NCI-H1436 (cell line): ENCODE data around the gene EVI5.
"Not testable (repeated sequence)": the region's sequence is repeated elsewhere in the genome, so short reads cannot be mapped to it uniquely, and the experiment has no call there.

Experiments
- DNase-seq: peaks from one replicate; lab custom pipeline; 2025; lab: John Stamatoyannopoulos, UW

Gene EVI5

GRCh38 chr1:92748138-92748537, 36.8 kb downstream of the EVI5 start:
- no peak for DNase-seq

DNA sequence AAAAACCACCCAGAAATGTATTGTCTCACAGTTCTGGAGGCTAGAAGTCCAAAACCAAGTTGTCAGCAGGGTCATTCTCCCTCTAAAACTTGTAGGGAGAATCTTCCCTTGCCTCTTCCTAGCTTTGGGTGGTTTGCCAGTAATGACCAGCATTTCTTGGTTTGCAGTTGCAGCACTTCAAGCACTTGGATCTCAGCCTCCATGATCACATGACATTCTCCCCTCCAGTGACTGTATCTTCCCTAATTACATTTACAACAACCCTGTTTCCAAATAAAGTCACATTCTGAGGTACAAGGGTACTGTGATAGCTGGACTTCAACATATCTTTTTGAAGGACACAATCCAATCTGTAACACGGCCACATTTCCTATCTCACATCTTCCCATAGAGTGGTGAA, 37.2 kb downstream of the EVI5 start:
- DNase-seq, result no peak

DNA sequence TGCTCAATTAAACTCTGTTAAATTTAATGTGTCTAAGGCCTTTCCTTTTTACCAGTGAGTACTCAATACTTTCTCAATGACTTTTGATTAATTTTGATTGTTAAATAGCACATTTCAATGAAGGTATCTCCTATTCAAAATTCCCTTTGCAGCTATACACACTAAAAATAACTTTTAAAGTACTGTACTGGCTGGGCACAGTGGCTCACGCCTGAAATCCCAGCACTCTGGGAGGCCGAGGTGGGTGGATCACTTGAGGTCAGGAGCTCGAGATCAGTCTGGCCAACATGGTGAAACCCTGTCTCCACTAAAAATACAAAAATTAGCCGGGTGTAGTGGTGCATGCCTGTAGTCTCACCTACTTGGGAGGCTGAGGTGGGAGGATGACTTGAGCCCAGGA, 38.7 kb downstream of the EVI5 start:
- not testable (repeated sequence) for DNase-seq

- DNase-seq, result no peak
These were observed 41.7 kb downstream of the EVI5 start for GRCh38 chr1:92743221-92743620.

GRCh38 chr1:92739669-92740524, 45.0 kb downstream of the EVI5 start:
- no peak for DNase-seq

- DNase-seq, result no peak
These were observed 48.5 kb downstream of the EVI5 start for GRCh38 chr1:92736395-92736794.

GRCh38 chr1:92730476-92730875, 54.4 kb downstream of the EVI5 start:
- DNase-seq, result no peak

DNA sequence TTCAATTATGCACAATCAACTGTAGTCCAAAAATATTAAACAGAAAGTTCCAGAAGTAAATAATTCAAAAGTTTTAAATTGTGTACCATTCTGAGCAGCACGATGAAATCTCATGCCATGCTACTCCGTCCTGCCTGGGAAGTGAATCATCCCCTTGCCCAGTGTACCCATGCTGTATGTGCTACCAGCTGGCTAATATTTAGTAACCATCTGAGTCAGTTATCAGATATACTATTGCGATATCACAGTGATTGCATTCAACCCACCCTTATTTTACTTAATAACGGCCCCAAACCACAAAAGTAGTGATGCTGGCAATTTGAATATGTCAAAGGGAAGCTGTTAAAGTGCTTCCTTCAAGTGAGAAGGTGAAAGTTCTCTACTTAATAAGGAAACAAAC, 56.2 kb downstream of the EVI5 start:
- no peak for DNase-seq

DNA sequence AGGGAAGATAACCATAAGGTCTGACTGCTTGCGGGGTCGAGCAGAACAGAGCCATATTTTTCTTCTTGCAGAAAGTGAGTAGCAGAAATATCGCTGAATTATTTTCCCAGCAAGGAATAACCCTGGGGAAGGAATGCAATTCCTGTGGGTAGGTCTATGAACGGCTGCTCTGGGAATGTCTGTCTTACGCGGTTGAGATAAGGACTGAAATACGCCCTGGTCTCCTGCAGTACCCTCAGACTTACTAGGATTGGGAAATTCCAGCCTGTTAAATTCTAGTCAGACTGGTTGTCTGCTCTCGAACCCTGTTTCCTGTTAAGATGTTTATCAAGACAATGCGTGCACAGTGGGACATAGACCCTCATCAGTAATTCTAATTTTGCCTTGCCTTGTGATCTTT, 61.2 kb downstream of the EVI5 start:
- not testable (repeated sequence) for DNase-seq

DNA sequence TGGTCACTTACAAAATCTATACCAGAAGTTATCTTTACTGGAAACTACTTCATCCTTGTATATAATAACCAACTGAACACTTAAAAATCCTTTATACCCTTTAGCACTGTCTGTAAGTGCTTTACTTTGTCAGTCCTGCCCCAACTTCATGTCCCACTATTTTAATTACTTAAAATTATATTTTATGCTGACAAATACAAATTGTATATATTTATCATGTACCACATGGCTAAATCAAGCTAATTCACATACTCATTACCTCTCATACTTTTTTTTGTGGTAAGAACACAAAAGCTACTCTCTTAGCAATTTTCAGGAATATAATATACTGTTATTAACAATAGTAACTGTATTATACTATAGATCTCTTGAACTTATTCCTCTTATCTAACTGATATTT, 63.0 kb downstream of the EVI5 start:
- no peak for DNase-seq

DNA sequence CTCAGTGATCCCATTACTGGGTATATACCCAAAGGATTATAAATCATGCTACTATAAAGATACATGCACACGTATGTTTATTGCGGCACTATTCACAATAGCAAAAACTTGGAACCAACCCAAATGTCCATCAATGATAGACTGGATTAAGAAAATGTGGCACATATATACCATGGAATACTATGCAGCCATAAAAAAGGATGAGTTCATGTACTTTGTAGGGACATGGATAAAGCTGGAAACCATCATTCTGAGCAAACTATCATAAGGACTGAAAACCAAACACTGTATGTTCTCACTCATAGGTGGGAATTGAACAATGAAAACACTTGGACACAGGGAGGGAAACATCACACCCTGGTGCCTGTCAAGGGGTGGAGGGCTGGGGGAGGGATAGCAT, 63.8 kb downstream of the EVI5 start:
- not testable (repeated sequence) for DNase-seq

DNA sequence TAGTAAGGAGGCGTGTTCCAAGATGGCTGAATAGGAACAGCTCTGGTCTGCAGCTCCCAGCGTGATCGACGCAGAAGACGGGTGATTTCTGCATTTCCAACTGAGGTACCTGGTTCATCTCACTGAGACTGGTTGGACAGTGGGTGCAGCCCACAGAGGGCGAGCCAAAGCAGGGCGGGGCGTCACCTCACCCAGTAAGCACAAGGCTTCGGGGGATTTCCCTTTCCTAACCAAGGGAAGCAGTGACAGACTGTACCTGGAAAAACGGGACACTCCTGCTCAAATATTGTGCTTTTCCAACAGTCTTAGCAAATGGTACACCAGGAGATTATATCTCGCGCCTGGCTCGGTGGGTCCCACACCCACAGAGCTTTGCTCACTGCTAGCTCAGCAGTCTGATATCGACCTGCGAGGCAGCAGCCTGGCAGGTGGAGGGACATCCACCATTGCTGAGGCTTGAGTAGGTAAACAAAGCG, 69.4 kb downstream of the EVI5 start:
- DNase-seq, result not testable (repeated sequence)

- no peak for DNase-seq
These were observed 71.0 kb downstream of the EVI5 start for GRCh38 chr1:92713939-92714338.

DNA sequence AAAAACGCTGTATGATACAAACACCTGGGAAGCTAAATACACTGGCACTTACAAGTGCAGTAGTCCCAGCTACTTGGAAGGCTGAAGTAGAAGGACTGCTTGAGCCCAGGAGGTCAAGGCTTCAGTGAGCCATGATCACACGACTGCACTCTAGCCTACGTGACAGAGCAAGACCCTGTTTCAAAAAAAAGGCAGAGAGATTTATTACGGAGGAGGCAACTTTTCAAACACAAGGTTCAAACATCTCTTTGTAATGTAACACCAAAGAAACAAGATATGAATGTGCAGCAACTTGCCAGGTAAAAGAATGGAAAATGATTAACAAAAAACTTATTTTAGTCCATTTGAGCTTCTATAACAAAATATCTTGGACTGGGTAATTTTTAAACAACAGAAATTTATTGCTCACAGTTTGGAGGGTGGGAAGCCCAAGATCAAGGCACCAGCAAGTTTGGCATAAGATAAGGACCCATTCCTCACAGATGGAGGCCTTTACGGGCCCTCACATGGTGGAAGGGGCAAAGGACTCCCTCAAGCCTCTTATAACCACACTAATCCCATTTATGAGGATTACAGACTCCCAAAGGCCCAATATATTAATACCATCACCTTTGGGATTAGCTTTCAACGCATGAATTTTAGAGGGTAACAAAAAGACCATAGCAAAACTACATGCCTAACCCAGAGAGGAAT, 73.3 kb downstream of the EVI5 start:
- no peak for DNase-seq

GRCh38 chr1:92709738-92710137, 75.2 kb downstream of the EVI5 start:
- no peak for DNase-seq

DNA sequence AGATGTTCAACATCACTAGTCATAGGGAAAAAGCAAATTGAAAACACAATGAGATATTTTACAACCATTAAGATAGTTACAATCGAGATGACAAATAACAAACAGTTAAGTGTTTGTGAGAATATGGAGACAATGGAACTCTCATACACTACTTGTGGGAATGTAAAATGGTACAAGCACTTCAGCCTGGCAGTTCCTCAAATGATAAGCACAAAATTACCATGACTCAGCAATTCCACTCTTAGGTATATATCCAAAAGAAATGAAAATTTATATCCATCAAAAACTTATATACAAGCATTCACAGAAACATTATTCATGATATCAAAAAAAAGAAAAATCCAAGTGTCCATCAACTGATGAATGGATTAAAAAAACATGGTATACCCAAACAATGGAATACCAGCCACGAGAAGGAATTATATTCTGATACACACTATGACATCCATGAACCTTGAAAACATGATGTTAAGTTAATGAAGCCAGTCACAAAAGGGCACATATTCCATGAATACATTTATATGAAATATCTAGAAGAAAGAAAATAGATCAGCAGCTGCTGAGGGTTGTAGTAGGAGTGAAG, 76.4 kb downstream of the EVI5 start:
- no peak for DNase-seq

GRCh38 chr1:92707709-92708108, 77.2 kb downstream of the EVI5 start:
- DNase-seq, result no peak

- DNase-seq, result no peak
These were observed 77.6 kb downstream of the EVI5 start for GRCh38 chr1:92707292-92707691.

DNA sequence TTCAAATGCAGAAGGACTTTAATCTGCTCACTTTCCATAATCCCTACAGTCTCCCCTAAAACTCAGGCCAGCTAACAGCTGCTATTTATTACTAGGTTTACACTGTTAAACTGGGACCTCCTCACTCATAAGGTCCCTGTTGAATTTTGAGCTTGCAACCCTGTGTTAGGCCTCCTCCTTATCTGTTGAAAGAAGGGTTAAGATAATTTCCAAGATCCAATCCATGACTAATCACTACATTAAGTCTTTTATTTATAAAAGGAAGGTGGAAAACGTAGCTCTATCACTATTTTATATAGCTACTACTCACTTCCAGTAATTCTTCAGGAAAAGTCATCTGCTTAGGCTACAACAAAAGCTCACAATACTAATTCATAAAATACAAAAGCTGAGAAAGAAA, 79.5 kb downstream of the EVI5 start:
- DNase-seq, result no peak

DNA sequence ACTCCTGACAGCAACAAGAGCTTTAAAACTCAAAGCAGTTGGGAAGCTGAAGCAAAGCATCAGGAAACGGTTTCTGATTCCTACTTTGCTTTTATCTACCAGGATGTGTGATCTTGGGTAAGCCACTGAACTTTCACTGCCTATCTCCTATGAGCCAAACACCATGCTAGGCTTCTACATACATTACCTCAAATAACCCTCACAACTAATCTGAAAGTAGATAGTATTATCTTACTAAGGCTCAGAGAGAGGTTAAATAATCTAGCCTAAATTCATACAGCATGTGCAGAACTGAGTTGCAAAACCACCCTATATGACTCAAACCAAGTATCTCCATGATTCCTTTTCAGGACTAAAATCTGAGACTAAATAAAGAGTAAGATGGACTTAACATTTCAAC, 83.8 kb downstream of the EVI5 start:
- no peak for DNase-seq

- DNase-seq, result no peak
These were observed 86.0 kb downstream of the EVI5 start for GRCh38 chr1:92698932-92699331.

DNA sequence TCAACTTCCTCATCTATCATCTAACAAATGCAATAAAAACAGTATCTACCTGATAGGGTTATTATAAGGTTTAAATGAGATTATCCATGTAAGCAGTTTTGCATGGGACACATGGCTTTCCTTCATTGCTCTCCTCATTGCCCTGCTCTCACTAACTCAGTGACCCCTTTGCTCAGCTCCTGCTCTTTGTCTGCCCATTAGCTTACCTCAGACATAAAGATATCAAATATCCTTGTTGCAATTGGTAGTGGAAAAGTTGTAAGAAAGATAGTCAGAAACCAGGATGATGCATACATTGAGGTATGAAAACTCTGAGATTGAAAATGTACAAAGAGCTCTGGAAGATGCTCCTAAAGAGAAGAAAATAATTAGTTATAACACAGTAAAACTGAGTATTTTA, 89.8 kb downstream of the EVI5 start:
- DNase-seq, result no peak

DNA sequence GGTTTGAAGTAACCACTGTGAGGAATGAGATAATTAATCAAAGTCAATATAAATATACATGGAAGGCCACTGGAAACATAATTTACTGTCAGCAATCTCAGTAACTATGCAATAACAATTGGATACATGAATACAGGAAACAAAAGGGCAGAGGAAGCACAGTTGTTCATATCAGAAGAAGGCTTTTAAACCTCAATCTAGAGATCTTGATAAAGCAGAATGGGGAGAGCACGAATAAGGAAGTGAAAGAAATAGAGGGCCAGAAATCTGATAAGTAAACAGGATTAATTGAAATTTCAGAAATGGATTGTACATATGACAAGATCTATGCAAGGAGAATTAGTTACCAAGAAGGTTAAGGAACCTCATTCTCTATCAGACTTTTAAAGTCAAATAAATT, 93.0 kb downstream of the EVI5 start:
- DNase-seq, result no peak
